H9 (cell line): Measurements from ENCODE around the gene HYAL1. TPM values are rescaled to one million over a fixed set of nuclear protein-coding genes. Genes with fewer than 3 reads are reported as not detected.
A peak's percentile ranks its signal among the peaks of the same experiment; 100 is the strongest.

Experiments used
- DNase-seq: peaks from one replicate; pipeline ENCODE4 v3.0.0-alpha.2; 2017
- H2AFZ ChIP-seq: one replicate; pipeline ENCODE4 v1.6.1; 2013; ENCODE audit warnings: mild to moderate bottlenecking, low read length, control low read depth, moderate library complexity
- H2AK5ac ChIP-seq: 2 replicates; pipeline ENCODE4 v1.6.1; 2013; ENCODE audit warnings: low read length, control low read depth, mixed read lengths; ENCODE audit not compliant: insufficient read length
- H2BK120ac ChIP-seq: one replicate; pipeline ENCODE4 v1.6.1; 2013; ENCODE audit warnings: low read depth, mild to moderate bottlenecking, low read length, control low read depth, inconsistent platforms; ENCODE audit not compliant: poor library complexity, severe bottlenecking
- H2BK12ac ChIP-seq: 2 replicates; pipeline ENCODE4 v1.6.1; 2013; ENCODE audit warnings: low read length, control low read depth, mixed read lengths, low read depth; ENCODE audit not compliant: insufficient read length
- H2BK15ac ChIP-seq: 2 replicates; pipeline ENCODE4 v1.6.1; 2013; ENCODE audit warnings: low read depth, low read length, control low read depth
- H2BK20ac ChIP-seq: one replicate; pipeline ENCODE4 v1.6.1; 2013; ENCODE audit warnings: low read depth, mild to moderate bottlenecking, low read length, control low read depth, inconsistent platforms; ENCODE audit not compliant: poor library complexity, severe bottlenecking
- H2BK5ac ChIP-seq: 2 replicates; pipeline ENCODE4 v1.6.1; 2013; ENCODE audit warnings: low read length, control low read depth, mixed read lengths; ENCODE audit not compliant: insufficient read length
- H3K14ac ChIP-seq: 2 replicates; pipeline ENCODE4 v1.6.1; 2013; ENCODE audit warnings: low read length, control low read depth; ENCODE audit not compliant: insufficient read depth
- H3K18ac ChIP-seq: 2 replicates; pipeline ENCODE4 v1.6.1; 2013; ENCODE audit warnings: low read depth, mild to moderate bottlenecking, mixed read lengths, low read length, control low read depth; ENCODE audit not compliant: insufficient read length
- H3K23ac ChIP-seq: 2 replicates; pipeline ENCODE4 v1.6.1; 2013; ENCODE audit warnings: low read length, control low read depth, mixed read lengths, low read depth; ENCODE audit not compliant: insufficient read length
- H3K23me2 ChIP-seq: 2 replicates; pipeline ENCODE4 v1.6.1; 2013; ENCODE audit warnings: low read depth, mild to moderate bottlenecking, mixed read lengths, low read length, control low read depth; ENCODE audit not compliant: insufficient read length, poor library complexity, severe bottlenecking
- H3K27ac ChIP-seq: 2 replicates; pipeline ENCODE4 v1.5.1; 2013; ENCODE audit warnings: low read length, control low read depth, mixed read lengths, low read depth; ENCODE audit not compliant: insufficient read length
- H3K27me3 ChIP-seq: 2 replicates; pipeline ENCODE4 v1.6.1; 2013; ENCODE audit warnings: low read length, control low read depth, inconsistent platforms; ENCODE audit not compliant: insufficient read depth
- H3K4ac ChIP-seq: 2 replicates; pipeline ENCODE4 v1.6.1; 2013; ENCODE audit warnings: low read depth, mild to moderate bottlenecking, control low read depth, inconsistent platforms, low read length, moderate library complexity
- H3K4me1 ChIP-seq: 2 replicates; pipeline ENCODE4 v1.6.1; 2013; ENCODE audit warnings: low read length, control low read depth, inconsistent platforms; ENCODE audit not compliant: insufficient read depth
- H3K4me2 ChIP-seq: 2 replicates; pipeline ENCODE4 v1.6.1; 2013; ENCODE audit warnings: low read length, control low read depth, mixed read lengths; ENCODE audit not compliant: insufficient read length, insufficient read depth
- H3K56ac ChIP-seq: 2 replicates; pipeline ENCODE4 v1.6.1; 2013; ENCODE audit warnings: low read depth, mild to moderate bottlenecking, mixed read lengths, low read length, control low read depth; ENCODE audit not compliant: insufficient read length
- H3K79me1 ChIP-seq: 2 replicates; pipeline ENCODE4 v1.6.1; 2013; ENCODE audit warnings: low read depth, mild to moderate bottlenecking, moderate library complexity, low read length, control low read depth, inconsistent platforms; ENCODE audit not compliant: insufficient read depth, poor library complexity, severe bottlenecking
- H3K79me2 ChIP-seq: 2 replicates; pipeline ENCODE4 v1.6.1; 2013; ENCODE audit warnings: low read length, control low read depth, inconsistent platforms; ENCODE audit not compliant: insufficient read depth
- H3K9ac ChIP-seq: 2 replicates; pipeline ENCODE4 v1.6.1; 2013; ENCODE audit warnings: low read length, control low read depth, mixed read lengths; ENCODE audit not compliant: insufficient read length; ENCODE audit errors: extremely low read depth
- H3K9me3 ChIP-seq: one replicate; pipeline ENCODE4 v1.6.1; 2013; ENCODE audit warnings: low read depth, low read length, inconsistent platforms; ENCODE audit not compliant: control insufficient read depth
- H3T11ph ChIP-seq: one replicate; pipeline ENCODE4 v1.6.1; 2013; ENCODE audit warnings: mild to moderate bottlenecking, low read length, control low read depth, inconsistent platforms
- H4K20me1 ChIP-seq: one replicate; pipeline ENCODE4 v1.6.1; 2013; ENCODE audit not compliant: control insufficient read depth, insufficient read length, insufficient read depth
- H4K5ac ChIP-seq: 2 replicates; pipeline ENCODE4 v1.6.1; 2013; ENCODE audit warnings: low read depth, mild to moderate bottlenecking, mixed read lengths, low read length, control low read depth; ENCODE audit not compliant: insufficient read length
- H4K8ac ChIP-seq: replicated peaks from 2 replicates; pipeline ENCODE4 v1.6.1; 2013; ENCODE audit warnings: low read length, control low read depth, mixed read lengths, low read depth; ENCODE audit not compliant: insufficient read length
- H4K91ac ChIP-seq: 2 replicates; pipeline ENCODE4 v1.6.1; 2013; ENCODE audit warnings: low read depth, mild to moderate bottlenecking, moderate library complexity, mixed read lengths, low read length, control low read depth; ENCODE audit not compliant: insufficient read length
- H3K27ac Mint-ChIP-seq, 3 experiments: 2 replicates in 2 of 3; 3 replicates in 1 of 3; pipeline ENCODE4 v1.8.0; 2020 to 2021; ENCODE audit warnings: mixed read lengths in 3 of 3, mild to moderate bottlenecking in 1 of 3, moderate library complexity in 1 of 3
- H3K27me3 Mint-ChIP-seq: 2 replicates; pipeline ENCODE4 v1.8.0; 2021; ENCODE audit warnings: low read depth, mild to moderate bottlenecking, moderate library complexity, mixed read lengths
- H3K36me3 Mint-ChIP-seq, 3 experiments: 2 replicates in 2 of 3; 3 replicates in 1 of 3; pipeline ENCODE4 v1.8.0; 2020 to 2021; ENCODE audit warnings: low read depth in 3 of 3, mixed read lengths in 3 of 3; ENCODE audit not compliant: insufficient read depth in 1 of 3
- H3K4me1 Mint-ChIP-seq, 2 experiments: 2 replicates each; pipeline ENCODE4 v1.8.0; 2020; ENCODE audit warnings: mixed read lengths in 2 of 2
- H3K4me3 Mint-ChIP-seq, 2 experiments: 2 replicates in 1 of 2; 3 replicates in 1 of 2; pipeline ENCODE4 v1.8.0; 2020 to 2021; ENCODE audit warnings: mild to moderate bottlenecking in 2 of 2, mixed read lengths in 2 of 2, moderate library complexity in 1 of 2
- H3K9me3 Mint-ChIP-seq, 2 experiments: 2 replicates in 1 of 2; 3 replicates in 1 of 2; pipeline ENCODE4 v1.8.0; 2020; ENCODE audit warnings: mild to moderate bottlenecking in 2 of 2, mixed read lengths in 2 of 2, moderate library complexity in 1 of 2
- CTCF ChIP-seq: fragments of 200-600 bp; sonication (generic); conservative IDR thresholded peaks from 3 replicates; pipeline ENCODE4 v1.8.0; 2021; ENCODE audit warnings: antibody characterized with exemption, mild to moderate bottlenecking
- WGBS: extraction: QIAGEN DNeasy Blood & Tissue Kit; methylation state at CpG from one replicate; pipeline ENCODE4 v1.1.7; 2013; ENCODE audit warnings: missing lambda C conversion rate, low lambda C conversion rate, mixed read lengths; ENCODE audit not compliant: insufficient read length; ENCODE audit errors: extremely low coverage; 5-methylcytosine and 5-hydroxymethylcytosine counted together
- total RNA-seq: library from RNA; stranded (reverse); gene quantifications from 2 replicates; pipeline ENCODE4 v1.2.1, GENCODE V29; 2021

HYAL1 gene
- total RNA-seq, 1 experiment from 2014 or later, result 2.0 TPM

- no peak overlapping the region for H4K91ac ChIP-seq
- H3K36me3 Mint-ChIP-seq, result peaks cover 22 to 54% (median 37%) of the 10 kb centered on the region in 3 experiments; a peak in 6 of 7 replicates
- no peak overlapping the region for H2AK5ac ChIP-seq
- TF ChIP-seq CTCF, result no peak
- H3K56ac ChIP-seq, result no peak overlapping the region
- H3K27me3 ChIP-seq, result no peaks in the 10 kb centered on the region
- H3T11ph ChIP-seq, result no peak overlapping the region
- H3K4me2 ChIP-seq, result peak overlapping the region; percentile 94
- no peak overlapping the region for H2BK20ac ChIP-seq
- no peak overlapping the region for H3K4ac ChIP-seq
- no peak overlapping the region for H2BK5ac ChIP-seq
- H3K4me3 Mint-ChIP-seq, result peak overlapping the region; percentile 88 to 96
- no peaks in the 10 kb centered on the region for H3K9me3 Mint-ChIP-seq
- no peaks in the 10 kb centered on the region; the same call in 1 of the 2 replicates for H3K27me3 Mint-ChIP-seq
- H3K27ac ChIP-seq, result no peak overlapping the region
- WGBS, result no CpG with 5 or more reads among the region's 4 CpGs
- H3K14ac ChIP-seq, result 0 out of 2 replicates have a peak overlapping the region, but pooled peaks have one; percentile 25
- no peak overlapping the region for H2AFZ ChIP-seq
- no peak overlapping the region for H4K8ac ChIP-seq
- H2BK120ac ChIP-seq, result no peak overlapping the region
- peaks cover 18% of the 10 kb centered on the region for H3K23me2 ChIP-seq
- no peaks in the 10 kb centered on the region for H4K20me1 ChIP-seq
- no peak overlapping the region for H4K5ac ChIP-seq
- H3K23ac ChIP-seq, result no peak overlapping the region
- peaks cover 15 to 31% of the 10 kb centered on the region in 2 experiments for H3K4me1 Mint-ChIP-seq
- peaks cover 6% of the 10 kb centered on the region; the same call in 1 of the 2 replicates for H3K4me1 ChIP-seq
- no peak overlapping the region for H2BK15ac ChIP-seq
- H3K27ac Mint-ChIP-seq, result peak overlapping the region in 1 of 3 experiments; percentile 53; a peak in 1 of 7 replicates
- H3K9ac ChIP-seq, result peak overlapping the region; percentile 84
- no peak overlapping the region for H3K18ac ChIP-seq
- H2BK12ac ChIP-seq, result no peak overlapping the region
- no peak for DNase-seq
- peaks cover 6% of the 10 kb centered on the region for H3K79me1 ChIP-seq
- peaks cover 4% of the 10 kb centered on the region; the same call in 1 of the 2 replicates for H3K79me2 ChIP-seq
- no peaks in the 10 kb centered on the region for H3K9me3 ChIP-seq
Measured at GRCh38 chr3:50327129-50327528, 23.8 kb upstream of the HYAL1 start.
